Measurements from ENCODE around the gene TPH2.

TPH2 gene

DNA sequence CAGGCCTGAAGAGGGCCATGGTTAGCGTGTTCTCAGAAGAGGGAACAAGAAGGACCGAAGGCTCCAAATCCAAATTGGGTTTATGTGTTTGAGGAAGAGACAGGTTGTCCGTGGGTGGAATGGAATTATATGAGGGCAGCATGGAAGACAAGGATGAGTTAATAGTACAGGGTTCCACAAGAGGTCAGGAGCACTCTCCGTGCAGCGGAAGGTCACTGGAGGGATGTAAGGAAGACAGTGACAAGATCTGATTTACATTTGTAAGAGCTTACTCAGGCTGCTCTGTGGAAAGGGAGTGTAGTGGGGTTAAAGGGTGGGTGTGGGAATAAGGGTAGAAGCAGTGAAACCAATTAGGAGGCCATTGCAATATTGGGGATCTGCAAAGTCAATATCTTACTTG, 97.0 kb downstream of the TPH2 start:
- DNase-seq (ENCODE audit: low spot score) = no peak

DNA sequence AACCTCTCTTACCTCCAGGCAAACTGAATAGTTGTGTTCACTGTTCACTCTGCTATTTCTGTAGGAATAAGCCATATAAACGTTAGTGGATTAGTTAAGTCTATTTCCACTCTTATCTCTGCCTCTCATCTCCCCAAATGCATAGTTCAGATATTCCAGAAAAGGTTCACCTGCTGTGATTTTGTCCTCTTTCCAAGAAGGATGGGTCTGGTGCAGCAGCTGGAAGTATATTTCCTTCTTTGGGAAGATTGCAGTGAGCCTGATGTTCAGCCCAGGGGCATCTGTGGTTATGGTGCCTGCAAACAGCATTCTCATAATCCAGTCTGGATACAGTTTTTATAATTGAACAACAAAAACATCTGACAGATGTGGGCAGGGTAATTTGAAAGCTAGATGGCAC, 97.7 kb downstream of the TPH2 start:
- DNase-seq (ENCODE audit: low spot score) = no peak

DNA sequence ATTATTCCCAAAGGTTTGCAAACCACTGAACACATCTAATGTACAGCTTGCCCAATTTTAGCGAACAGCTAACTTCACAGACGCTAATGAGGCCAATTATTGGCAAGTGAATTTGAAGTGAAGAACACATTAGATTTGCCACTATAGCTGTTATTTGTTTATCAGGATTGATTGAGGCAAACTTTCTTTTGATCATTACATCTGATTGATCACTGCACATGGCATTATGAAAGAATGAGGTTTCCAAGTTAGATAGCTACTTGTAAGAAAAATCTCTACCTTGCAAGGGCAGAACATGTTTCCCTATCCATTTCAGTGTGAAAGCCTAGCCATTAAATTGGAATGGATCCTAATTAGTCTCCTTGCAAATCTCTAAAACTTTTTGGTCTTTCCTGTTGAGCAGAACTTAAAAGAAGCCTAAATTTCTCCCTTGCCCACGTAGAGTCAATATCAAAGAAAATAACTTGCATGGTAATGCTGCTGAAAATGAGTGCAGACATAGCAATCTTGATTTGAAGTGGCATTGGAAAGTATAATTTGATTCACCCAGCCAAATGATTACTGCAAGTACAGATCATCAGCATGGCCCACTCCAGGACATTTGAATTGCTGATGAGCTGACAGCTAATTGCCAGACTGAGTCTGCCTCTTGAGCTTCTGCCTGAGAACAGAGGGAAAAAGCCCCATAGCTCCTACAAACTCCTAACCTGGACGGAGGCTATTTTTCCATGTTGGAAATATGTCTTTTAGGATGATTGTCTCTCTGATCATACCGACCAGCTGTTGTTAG, 98.6 kb downstream of the TPH2 start:
- no peak for DNase-seq (ENCODE audit: low spot score)

- no peak for DNase-seq (ENCODE audit: low spot score)
Measured at GRCh38 chr12:72041811-72042210, 103.2 kb downstream of the TPH2 start.

GRCh38 chr12:72053604-72054003, 115.0 kb downstream of the TPH2 start:
- no peak for DNase-seq (ENCODE audit: low spot score)

- DNase-seq (ENCODE audit: low spot score) = no peak
Measured at GRCh38 chr12:72054511-72054910, 115.9 kb downstream of the TPH2 start.

- no peak for DNase-seq (ENCODE audit: low spot score)
Measured at GRCh38 chr12:72057330-72057914, 118.8 kb downstream of the TPH2 start.

DNA sequence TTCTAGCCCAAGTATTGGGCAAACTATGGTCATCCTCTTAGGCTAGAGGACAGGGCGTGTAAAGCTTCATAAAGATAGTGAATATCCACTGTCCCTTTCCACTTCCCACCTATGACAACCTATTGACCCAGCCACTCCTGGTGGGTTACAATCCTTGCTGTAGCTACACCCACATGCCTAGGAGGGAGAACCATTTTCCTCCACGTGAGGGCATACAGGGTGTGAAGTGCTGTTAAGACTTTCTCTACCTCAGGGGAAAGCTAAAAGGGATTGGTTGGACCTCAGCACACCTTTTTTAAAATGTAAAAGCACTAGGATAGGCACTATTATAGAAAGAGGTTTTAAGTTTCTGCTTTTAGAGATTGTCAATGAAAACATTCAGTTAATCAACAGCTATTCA, 124.4 kb downstream of the TPH2 start:
- DNase-seq (ENCODE audit: low spot score) = no peak

GRCh38 chr12:72071030-72071429, 132.4 kb downstream of the TPH2 start:
- DNase-seq (ENCODE audit: low spot score) = no peak

GRCh38 chr12:72072592-72073212, 134.1 kb downstream of the TPH2 start:
- DNase-seq (ENCODE audit: low spot score) = no peak

- DNase-seq (ENCODE audit: low spot score) = no peak
Measured at GRCh38 chr12:72074065-72074464, 135.4 kb downstream of the TPH2 start.

GRCh38 chr12:72074956-72075355, 136.3 kb downstream of the TPH2 start:
- no peak for DNase-seq (ENCODE audit: low spot score)

DNA sequence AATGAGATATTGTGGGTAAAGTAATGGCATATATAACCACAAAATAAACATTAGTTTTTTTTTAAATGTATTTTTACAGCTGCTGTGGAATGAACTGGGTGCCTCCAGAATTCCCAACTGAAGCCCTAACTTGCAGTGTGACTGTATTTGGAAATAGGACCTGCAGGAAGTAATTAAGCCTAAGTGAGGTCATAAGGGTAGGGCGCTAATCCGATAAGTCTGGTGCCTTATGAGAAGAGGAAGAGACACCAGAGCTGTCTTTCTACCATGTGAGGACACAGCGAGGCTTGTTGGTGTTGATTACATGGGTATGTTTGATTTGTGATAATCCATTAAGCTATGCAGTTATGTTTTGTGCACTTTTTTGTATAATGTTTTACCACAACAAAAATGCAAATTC, 136.8 kb downstream of the TPH2 start:
- DNase-seq (ENCODE audit: low spot score) = no peak

DNA sequence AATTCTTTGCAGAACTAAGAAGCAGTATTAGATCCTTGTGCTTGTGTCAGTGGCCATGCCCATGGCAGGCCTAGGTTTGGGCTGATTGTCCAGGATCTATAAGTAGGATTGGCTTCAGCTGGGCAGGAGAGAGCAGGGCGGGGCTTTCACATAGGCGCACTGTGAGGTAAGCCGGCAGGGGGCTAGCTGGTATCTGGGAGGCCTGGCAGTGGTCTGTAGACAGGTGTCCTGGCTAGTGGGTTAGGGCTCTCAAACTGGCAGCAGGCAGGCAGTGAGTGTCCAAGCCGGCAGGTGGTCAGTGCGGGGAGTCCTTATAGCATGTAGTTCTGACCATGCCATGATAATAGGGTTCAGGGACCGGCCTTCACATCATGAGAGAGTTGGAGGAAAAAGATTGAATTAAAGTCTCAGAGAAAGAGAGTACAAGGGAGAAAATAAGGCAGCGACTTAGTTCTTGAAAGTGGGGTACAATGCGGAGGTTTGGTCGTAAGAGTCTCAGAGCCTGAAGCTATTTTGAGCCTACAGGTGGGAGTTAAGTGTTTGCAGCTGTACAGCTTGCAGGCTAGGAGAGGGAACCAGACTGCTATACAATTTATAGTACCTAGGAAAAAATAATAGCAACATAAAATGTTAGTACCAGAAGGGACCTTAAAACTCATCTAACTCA, 137.4 kb downstream of the TPH2 start:
- no peak for DNase-seq (ENCODE audit: low spot score)

DNA sequence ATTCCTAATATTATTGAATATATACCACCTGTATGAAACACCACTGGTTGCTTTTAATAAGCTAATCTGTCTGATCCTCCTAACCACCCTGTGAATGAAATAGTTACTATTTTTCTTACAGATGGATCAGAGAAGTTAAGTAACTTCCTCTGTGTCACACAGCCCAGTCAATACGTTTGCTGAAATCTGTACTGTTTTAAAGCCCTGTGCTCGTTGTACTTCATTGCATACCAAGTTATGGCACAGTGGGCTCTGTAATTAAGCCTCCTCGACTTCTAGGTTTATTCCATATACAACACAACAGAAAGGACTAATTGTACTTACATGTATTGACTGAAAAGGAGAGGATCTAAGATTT, 137.9 kb downstream of the TPH2 start:
- DNase-seq (ENCODE audit: low spot score) = no peak

DNA sequence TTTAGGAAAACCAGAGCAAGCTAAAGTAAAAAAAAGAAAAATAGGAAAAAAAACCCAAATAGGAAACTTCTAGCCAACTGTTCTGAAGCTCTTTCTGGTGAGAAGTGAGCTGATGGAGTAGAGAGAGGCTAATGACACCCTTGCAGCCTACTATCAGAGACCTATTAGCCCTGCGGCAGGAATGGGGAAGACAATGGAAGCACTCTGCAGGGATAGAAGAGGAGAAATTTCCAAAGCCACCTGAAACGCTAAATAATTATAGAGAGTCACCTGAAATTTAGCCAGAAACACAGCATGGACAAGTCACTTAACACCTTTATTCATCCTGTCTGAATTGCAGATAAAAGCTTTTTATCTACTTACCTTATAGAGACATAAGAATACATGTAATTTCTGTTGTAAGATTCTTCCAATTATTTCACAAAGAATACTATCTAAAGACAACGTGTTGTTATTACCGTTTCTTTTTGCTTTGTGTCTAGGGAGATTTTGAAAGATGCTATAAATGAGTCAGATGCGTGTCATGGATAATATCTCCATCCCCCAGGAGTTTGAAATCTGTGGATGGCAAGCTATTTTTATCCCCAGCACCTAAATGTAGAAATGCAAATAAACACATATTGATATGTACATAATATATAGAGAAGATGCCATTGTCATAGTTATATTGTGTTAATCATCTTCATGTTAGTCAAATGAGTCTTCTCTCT, 138.6 kb downstream of the TPH2 start:
- no peak for DNase-seq (ENCODE audit: low spot score)

GRCh38 chr12:72081777-72082176, 143.1 kb downstream of the TPH2 start:
- no peak for DNase-seq (ENCODE audit: low spot score)
